NOMO-1 (cell line): ENCODE data around the gene RPS17.

Experiments
- DNase-seq, 2 experiments: peaks; one replicate each; lab custom pipeline; 2025; ENCODE audit not compliant: unreplicated experiment in 2 of 2; lab: John Stamatoyannopoulos, UW

The RPS17 gene

GRCh38 chr15:82540055-82540983 lies at the start of gene RPS17:
Gene RPS17, minus strand, starts transcription at chr15:82540457. Its CDS starts 29 bp downstream, at chr15:82540428.
- no peak for DNase-seq

GRCh38 chr15:82587805-82588204 lies 47.5 kb upstream of the RPS17 start:
- no peak for DNase-seq

DNA sequence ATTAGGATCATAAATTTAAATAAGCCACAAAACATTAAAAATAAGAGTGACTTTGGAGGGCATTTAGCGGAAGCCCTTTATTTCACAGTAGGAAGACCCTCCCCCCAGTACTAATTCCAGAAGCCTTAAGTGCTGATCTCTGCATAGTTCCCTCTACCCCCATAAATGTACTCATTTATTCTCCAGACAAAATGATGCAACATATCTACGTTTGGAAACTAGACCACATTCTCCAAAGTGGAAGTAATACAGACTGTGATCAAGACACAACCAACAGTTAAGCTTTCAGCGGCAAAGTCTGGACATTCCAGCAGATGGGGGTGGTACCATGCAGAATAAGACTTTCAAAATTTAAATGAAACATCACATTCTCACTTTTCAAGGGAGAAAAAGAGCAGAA lies 44.8 kb upstream of the RPS17 start:
- peak in 1 of 2 experiments; percentile 23 for DNase-seq

GRCh38 chr15:82580713-82581112 lies 40.5 kb upstream of the RPS17 start:
- no peak for DNase-seq

GRCh38 chr15:82575335-82575734 lies 35.1 kb upstream of the RPS17 start:
- no peak for DNase-seq

DNA sequence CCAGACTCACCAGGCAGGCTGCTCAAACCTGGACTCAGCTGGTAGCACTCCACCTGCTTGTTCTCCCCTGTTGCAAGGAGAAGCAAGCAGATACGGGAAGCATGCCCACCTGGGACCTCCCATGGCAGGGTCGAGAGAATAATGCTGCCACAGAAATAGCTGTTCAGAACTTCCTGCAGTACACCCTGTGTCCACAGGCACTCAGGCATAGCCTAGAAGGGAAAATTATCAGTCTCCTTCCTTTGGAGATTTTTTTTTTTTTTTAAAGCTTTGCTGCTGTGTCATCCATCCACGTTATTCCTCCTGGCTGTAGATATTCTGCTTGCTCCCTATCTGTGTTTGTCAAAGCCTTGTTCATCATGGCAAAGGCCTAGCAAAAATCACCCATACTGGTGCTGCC lies 32.7 kb upstream of the RPS17 start:
- no peak for DNase-seq

DNA sequence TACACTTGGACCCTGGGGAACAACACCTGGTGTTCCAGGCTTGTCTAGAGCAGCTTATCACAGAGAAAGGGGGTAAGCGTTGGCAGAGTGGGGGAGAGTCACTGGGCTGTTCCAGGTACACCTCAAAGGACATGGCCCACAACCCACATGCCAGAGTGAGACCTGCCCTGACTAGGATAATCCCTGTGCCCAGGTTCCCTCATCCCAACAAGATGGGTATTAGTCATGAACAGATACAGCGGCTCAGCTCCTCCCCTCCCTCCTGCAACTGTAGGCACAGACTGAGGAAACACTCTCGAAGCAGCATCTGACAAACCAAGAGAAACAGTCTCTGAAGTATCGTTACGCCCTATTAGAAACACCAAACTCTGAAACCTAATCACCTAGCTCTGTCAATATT lies 32.1 kb upstream of the RPS17 start:
- DNase-seq, result no peak

DNA sequence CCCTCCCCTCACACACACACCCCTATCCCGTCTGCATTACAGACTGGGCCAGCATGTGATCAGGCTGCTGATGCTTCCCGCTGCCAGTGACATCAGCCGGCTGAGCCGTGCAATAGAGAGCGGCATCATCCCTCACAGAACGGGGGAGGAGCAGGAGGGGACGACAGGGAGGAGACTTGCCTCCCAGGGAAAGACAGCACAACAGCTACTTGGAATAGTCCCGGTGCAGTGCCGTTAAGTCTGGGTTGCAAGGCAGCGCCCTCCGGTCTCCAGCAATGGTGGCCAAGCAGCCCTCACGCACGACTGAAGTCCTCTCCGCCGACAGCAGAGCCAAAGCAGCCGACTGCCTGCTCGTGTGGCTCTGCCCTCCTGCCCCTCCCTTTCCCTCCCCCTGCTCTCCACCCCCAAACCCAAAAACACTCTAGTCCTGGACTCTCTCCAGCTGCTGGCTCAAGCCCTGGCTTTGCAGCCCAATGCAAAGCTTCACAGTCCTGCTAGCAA lies 31.5 kb upstream of the RPS17 start:
- no peak for DNase-seq

GRCh38 chr15:82570721-82571508 lies 30.7 kb upstream of the RPS17 start:
- no peak for DNase-seq

DNA sequence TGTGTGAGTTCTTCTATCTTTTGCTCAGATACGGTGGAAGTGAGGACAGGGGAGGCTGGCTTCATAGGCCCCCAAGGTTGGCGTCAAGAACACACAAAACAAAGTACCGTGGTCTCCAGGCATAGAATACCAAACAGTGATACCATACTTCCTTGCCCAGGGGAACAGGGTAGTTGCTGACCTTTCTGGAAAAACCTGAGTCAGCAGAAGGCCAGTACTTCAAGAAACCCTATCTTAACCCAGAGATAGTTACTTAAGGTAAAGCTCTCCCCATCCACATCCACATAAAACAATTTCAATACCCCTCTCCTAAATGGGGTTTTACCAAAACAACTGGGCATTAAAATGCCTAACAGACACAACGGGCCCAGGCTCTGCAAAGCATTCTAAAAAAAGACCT lies 29.6 kb upstream of the RPS17 start:
- DNase-seq, result no peak

DNA sequence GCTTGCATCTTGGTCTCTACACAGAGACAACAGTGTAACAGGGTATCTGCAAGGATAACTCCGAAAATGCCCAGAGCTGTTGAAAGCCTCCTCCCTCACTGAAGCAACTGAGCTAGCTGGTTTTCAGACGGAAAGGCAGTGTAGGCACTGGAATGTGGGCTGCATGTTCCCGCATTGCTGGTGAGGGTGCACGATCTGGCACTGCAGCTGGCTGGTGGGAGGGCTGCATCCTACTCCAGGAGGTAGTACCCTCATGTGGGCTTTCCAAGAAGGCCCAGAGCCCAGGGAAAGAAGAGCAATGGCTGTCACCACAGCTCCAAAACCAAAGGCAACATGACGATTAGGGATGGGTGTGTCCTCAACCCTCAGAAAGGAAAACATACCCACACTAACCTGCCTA lies 28.7 kb upstream of the RPS17 start:
- no peak for DNase-seq

DNA sequence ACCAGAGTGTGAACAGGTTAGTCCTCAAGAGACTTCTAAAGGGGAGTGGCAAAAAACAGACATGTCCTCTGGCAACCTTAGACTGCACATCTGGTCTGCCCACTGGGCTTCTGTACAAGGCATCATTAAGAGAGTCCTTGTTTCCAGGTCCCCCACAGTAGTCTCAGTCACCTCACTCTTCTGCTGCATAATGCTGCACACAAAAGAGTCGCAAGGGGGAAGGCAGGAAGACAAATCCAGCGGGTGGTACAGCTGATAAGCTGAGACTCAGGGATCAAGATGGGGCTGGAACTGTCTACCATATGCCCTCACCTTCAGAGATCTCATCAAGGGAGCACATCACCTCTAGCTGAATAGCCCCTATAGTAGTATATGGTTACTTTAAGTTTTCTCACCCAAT lies 27.4 kb upstream of the RPS17 start:
- DNase-seq, result no peak

GRCh38 chr15:82566690-82567089 lies 26.4 kb upstream of the RPS17 start:
- no peak for DNase-seq

- DNase-seq, result no peak
These were observed 18.2 kb upstream of the RPS17 start for GRCh38 chr15:82558502-82558901.

DNA sequence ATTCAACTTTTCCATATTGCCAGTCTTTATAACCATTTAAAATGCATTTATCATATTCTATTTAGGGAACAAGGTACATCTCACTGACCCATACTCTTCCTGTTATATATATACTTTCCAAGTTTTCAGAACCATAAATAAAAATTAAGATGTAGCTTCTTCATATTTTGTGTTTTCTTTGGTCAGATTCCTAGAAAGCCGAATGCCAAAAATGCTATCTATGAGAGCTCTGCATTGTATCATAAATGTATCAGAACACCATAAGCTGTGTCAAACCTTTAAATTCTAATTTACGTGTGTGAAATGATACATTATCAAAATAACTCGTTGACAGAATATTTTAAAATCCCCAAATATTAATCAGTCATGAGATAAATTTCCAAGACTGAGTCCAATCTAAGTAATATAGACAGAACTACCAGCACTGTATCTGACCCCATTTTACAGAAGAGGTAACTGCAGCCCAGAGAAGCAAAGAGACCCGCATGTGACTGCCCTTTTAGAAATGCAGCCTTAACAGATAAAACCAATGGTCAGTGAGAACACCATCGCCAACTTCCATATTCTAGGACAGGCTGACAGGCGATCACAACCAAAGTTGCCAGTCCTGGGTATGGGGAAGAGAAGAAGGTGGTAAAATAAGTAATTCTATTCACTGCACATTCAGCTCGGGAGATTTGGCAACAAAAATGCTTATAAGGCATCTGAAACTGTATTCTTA lies 16.2 kb upstream of the RPS17 start:
- no peak for DNase-seq

DNA sequence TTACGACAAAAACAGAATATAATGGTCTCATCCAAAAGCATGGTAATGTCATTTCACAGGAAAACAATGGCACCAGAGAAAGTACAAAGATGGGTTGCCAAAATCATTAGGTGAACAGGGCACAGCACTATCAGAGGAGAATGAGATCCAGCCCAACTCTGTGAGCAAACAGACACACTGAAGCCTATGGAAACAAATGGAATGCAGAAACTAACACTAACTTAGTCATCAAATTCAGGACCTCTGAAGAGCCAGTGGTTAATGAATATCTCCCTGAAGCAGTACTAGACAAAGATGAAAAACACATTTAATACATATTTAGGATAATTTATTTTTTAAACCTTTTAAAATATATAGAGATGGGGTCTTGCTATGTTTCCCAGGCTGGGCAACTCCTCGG lies 14.6 kb upstream of the RPS17 start:
- no peak for DNase-seq

- DNase-seq, result no peak
These were observed 14.1 kb upstream of the RPS17 start for GRCh38 chr15:82554351-82554750.

- DNase-seq, result no peak
These were observed 13.6 kb upstream of the RPS17 start for GRCh38 chr15:82553846-82554245.

DNA sequence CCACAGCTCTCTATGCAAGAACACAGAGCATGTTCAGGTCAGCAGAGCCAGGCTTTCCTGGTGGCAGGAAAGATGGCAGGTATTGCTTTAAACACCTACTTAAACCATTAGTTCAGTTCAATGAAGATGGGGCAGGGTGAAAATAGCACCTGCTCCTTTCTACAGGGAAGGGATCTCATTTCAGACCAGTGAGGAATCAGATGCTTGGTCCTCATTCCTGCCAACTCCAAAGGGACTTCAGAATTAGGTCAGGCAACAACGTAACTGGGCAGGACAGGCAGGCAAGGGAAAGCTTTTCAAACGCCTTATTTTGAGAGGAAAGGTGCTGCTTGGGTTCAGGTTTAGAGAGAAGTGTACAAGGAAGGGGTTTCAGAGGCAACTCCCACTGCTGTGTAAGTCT lies 12.6 kb upstream of the RPS17 start:
- DNase-seq, result no peak

DNA sequence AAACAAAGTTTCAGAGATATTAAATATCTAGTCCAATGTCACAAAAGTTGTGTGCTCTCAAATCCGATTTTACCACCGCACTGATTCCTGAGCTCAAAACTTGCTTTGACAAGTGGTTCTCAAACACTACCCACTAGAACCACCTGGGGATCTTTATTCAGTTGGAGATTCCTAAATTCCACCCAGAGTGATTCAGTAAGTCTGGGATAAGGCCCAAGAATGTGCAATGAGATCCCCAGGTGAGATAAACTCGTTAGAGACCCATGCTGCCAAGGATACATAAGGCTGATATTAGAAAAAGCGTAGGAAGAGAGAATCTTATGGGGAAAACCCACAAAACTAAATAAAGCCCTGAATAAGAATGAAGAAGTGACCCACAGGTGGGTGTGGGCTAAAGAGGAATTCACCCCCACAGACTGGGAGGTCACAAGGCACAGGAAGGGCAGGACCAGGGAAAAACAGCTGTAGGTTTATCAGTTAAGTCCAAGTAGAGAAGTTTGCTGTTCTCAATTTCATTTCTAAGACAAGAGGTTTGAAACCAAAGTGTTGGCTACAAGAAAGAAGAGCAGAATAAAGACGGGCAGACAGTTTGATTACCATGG lies 11.5 kb upstream of the RPS17 start:
- no peak for DNase-seq

DNA sequence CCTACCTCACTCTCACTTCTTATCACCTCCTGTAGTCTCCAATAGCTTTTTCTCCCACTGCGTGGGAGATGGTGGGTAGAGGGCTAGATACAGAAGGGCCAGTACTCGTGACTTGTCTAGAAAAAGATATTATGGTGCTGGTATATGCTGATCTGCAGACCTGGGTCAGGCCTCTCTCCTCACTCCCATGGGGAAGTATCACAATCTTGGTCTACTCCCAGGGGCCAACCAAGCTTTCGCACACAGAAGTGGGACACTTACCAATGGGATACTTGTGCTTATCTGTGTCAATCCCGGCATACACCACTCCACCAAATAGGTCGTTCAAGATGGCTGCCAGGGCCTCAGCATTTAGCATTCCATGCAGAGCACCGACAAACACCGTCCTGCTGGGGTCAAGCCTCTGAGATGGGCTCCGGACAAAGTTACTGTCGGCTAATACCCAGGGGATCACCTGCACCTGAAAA lies 9.0 kb upstream of the RPS17 start:
- no peak for DNase-seq
